Colonic mucosa (tissue), 4 donors: ENCODE results near the gene PIGM. TPM values are rescaled to one million over a fixed set of nuclear protein-coding genes. Genes with fewer than 3 reads are reported as not detected.

Experiments
- DNase-seq: peaks from one replicate; pipeline ENCODE4 v3.0.0-alpha.2; 2020
- H3K27ac ChIP-seq: fragments of 200-600 bp; one replicate; pipeline ENCODE4 v1.8.0; 2021
- H3K27me3 ChIP-seq: fragments of 200-600 bp; one replicate; pipeline ENCODE4 v1.8.0; 2021
- H3K36me3 ChIP-seq: fragments of 200-600 bp; one replicate; pipeline ENCODE4 v1.8.0; 2021
- H3K4me1 ChIP-seq: fragments of 200-600 bp; one replicate; pipeline ENCODE4 v1.8.0; 2021; ENCODE audit warnings: mild to moderate bottlenecking
- H3K4me3 ChIP-seq: fragments of 200-600 bp; one replicate; pipeline ENCODE4 v1.8.0; 2021
- H3K9ac ChIP-seq, 2 donors: one replicate each; pipeline ENCODE4 v1.7.0; 2013; ENCODE audit warnings: control low read depth in 2 of 2, low read depth in 2 of 2, low read length in 2 of 2
- H3K9me3 ChIP-seq: fragments of 200-600 bp; one replicate; pipeline ENCODE4 v1.8.0; 2021
- CTCF ChIP-seq: fragments of 200-600 bp; IDR thresholded peaks from one replicate; pipeline ENCODE4 v1.8.0; 2022; ENCODE audit warnings: antibody characterized with exemption, mild to moderate bottlenecking
- intact Hi-C: fragments of 100-400 bp; cut with DNase I; formaldehyde crosslinking; loops from one replicate; pipeline ENCODE4 v1.14.1; 2022
- total RNA-seq, 2 donors: library from RNA; stranded (reverse); fragmentation: NEBNext Ultra II Directional in 1 of 2; extraction: Animal tissue kit (Norgen Biotek cat#: 25700) in 1 of 2; gene quantifications; one replicate each; pipeline ENCODE4 v1.2.1, GENCODE V29; 2021
- donor health status: healthy.
- donor health status: DM: no; HTN: no; CAD: no.
- donor health status: DM: no; HTN: no; CAD: no.

Gene PIGM
- total RNA-seq: 1 to 10 TPM; 4.0 to 6.2 TPM

GRCh38 chr1:160031365-160032164 is at the start of gene PIGM:
PIGM (minus strand) TSS chr1:160031990; CDS start chr1:160031739, 251 bp downstream.
- peak within 1 kb of the TSS; percentile 46 for H3K27ac ChIP-seq
- H3K9ac ChIP-seq: peak within 1 kb of the TSS; percentile 72 to 84
- no peak for TF ChIP-seq CTCF
- no peaks in the 10 kb centered on the region for H3K36me3 ChIP-seq
- peak; percentile 98 for DNase-seq
- no peaks in the 10 kb centered on the region for H3K27me3 ChIP-seq
- no peaks in the 10 kb centered on the region for H3K9me3 ChIP-seq
- peaks cover 11% of the 10 kb centered on the region for H3K4me1 ChIP-seq
- intact Hi-C loops: no loop called here
- peak within 1 kb of the TSS; percentile 67 for H3K4me3 ChIP-seq

GRCh38 chr1:160081261-160081936 is 49.6 kb upstream of the PIGM start, which contains the start of gene KCNJ9:
KCNJ9 (plus strand) TSS chr1:160081538; CDS start chr1:160084031, 2,493 bp downstream.
- Histone ChIP-seq H3K27ac (no peak within 1 kb of the TSS), H3K4me1 (no peaks in the 10 kb centered on the region), H3K9ac (no peak within 1 kb of the TSS), H3K36me3 (no peaks in the 10 kb centered on the region), H3K27me3 (peaks cover 7% of the 10 kb centered on the region), H3K9me3 (no peaks in the 10 kb centered on the region), H3K4me3 (no peak within 1 kb of the TSS)
- no peak for DNase-seq
- no peak for TF ChIP-seq CTCF
- intact Hi-C loops: loop anchor here (5.0 to 10.0 kb wide), 2 partner anchors 34 to 293 kb away; no protein-coding TSS in a partner anchor

- Histone ChIP-seq H3K4me3 (no peak overlapping the region), H3K27ac (no peak overlapping the region), H3K4me1 (no peaks in the 10 kb centered on the region), H3K9ac (no peak overlapping the region), H3K27me3 (peaks cover 7% of the 10 kb centered on the region), H3K9me3 (no peaks in the 10 kb centered on the region), H3K36me3 (no peaks in the 10 kb centered on the region)
- TF ChIP-seq CTCF: no peak
- intact Hi-C loops: loop anchor here (5.0 to 10.0 kb wide), 2 partner anchors 33 to 294 kb away; no protein-coding TSS in a partner anchor
- no peak for DNase-seq
Observed at GRCh38 chr1:160080381-160081100, 48.8 kb upstream of the PIGM start.

GRCh38 chr1:160079448-160079847 is 47.7 kb upstream of the PIGM start:
- DNase-seq: no peak
- H3K36me3 ChIP-seq: no peaks in the 10 kb centered on the region
- H3K27me3 ChIP-seq: peaks cover 7% of the 10 kb centered on the region
- H3K27ac ChIP-seq: no peak overlapping the region
- no peak overlapping the region for H3K9ac ChIP-seq
- H3K4me1 ChIP-seq: no peaks in the 10 kb centered on the region
- no peaks in the 10 kb centered on the region for H3K9me3 ChIP-seq
- no peak for TF ChIP-seq CTCF
- H3K4me3 ChIP-seq: no peak overlapping the region
- intact Hi-C loops: no loop called here

GRCh38 chr1:160078512-160079195 is 46.9 kb upstream of the PIGM start:
- H3K9me3 ChIP-seq: no peaks in the 10 kb centered on the region
- H3K36me3 ChIP-seq: no peaks in the 10 kb centered on the region
- peak; percentile 72 for TF ChIP-seq CTCF
- DNase-seq: peak; percentile 50
- peaks cover 7% of the 10 kb centered on the region for H3K27me3 ChIP-seq
- H3K4me3 ChIP-seq: no peak overlapping the region
- intact Hi-C loops: no loop called here
- no peak overlapping the region for H3K9ac ChIP-seq
- H3K27ac ChIP-seq: no peak overlapping the region
- no peaks in the 10 kb centered on the region for H3K4me1 ChIP-seq
